Vagina (tissue), 2 donors: ENCODE data around the gene CENPC.

Experiments used
- POLR2A ChIP-seq, 2 donors: fragments of 450-650 bp; IDR thresholded peaks; one replicate each; pipeline ENCODE4 v1.6.1; 2017; ENCODE audit warnings: antibody characterized with exemption in 2 of 2, mild to moderate bottlenecking in 2 of 2, moderate library complexity in 2 of 2
- TF ChIP-seq, protein P1 (sequence below), 3 experiments: fragments of 450-650 bp in 2 of 3; fragments of 200-600 bp in 1 of 3; sonication (generic) in 1 of 3; IDR thresholded peaks; one replicate each; pipeline ENCODE4 v1.5.1; 2017 to 2019; ENCODE audit warnings: antibody characterized with exemption in 3 of 3, mild to moderate bottlenecking in 2 of 3, moderate library complexity in 2 of 3

DNA sequence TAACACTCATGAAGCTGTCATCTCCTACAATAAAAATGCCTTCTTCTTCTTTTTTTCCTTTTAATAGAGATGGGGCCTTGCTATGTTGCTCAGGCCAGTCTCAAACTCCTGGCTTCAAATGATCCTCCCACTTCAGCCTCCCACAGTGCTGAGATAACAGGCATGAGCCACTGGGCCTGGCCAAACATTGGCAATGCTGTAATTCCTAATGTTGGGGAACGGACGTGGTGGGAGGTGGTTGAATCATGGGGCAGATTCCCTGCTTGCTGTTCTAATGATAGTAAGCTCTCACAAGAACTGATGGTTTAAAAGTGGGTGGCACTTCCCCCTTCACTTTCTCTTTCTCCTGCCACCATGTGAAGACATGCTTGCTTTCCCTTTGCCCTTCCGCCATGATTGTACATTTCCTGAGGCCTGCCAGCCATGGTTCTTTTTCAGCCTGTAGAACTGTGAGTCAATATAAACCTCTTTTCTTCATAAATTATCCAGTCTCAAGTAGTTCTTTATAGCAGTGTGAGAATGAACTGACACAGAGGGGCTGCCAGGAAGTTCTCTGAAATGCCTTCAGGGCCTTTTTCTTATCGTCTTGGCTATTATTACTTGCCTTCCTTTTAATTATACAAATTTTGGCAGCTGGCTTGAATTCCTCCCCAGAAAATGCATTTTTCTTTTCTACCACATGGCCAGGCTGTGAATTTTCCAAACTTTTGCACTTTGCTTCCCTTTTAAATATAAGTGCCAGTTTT lies 93.0 kb downstream of the CENPC start:
- TF ChIP-seq, protein P1, sequence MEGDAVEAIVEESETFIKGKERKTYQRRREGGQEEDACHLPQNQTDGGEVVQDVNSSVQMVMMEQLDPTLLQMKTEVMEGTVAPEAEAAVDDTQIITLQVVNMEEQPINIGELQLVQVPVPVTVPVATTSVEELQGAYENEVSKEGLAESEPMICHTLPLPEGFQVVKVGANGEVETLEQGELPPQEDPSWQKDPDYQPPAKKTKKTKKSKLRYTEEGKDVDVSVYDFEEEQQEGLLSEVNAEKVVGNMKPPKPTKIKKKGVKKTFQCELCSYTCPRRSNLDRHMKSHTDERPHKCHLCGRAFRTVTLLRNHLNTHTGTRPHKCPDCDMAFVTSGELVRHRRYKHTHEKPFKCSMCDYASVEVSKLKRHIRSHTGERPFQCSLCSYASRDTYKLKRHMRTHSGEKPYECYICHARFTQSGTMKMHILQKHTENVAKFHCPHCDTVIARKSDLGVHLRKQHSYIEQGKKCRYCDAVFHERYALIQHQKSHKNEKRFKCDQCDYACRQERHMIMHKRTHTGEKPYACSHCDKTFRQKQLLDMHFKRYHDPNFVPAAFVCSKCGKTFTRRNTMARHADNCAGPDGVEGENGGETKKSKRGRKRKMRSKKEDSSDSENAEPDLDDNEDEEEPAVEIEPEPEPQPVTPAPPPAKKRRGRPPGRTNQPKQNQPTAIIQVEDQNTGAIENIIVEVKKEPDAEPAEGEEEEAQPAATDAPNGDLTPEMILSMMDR (IDR thresholded peaks at IDR 0.05): no peak
- TF ChIP-seq POLR2A (IDR thresholded peaks at IDR 0.05): no peak
